Measurements from ENCODE around the gene MGLL. TPM values are rescaled to one million over a fixed set of nuclear protein-coding genes. Genes with fewer than 3 reads are reported as not detected.

Gene MGLL
- total RNA-seq, 1 donor from 2014 or later = 27.3 TPM

DNA sequence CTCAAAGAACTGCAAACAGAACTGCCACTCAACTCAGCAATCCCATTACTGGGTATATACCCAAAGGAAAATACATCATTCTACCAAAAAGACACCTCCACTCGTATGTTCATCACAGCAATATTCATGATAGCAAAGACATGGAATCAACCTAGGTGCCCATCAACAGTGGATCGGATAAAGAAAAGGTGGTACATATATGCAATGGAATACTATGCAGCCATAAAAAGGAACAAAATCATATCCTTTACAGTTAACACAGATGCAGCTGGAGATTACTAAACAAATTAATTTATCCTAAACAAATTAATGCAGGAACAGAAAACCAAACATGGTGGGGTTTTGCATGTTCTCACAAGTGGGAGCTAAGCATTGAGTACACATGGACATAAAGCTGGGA lies 27.3 kb downstream of the MGLL start:
- no peak overlapping the region for H3K4me3 ChIP-seq (ENCODE audit: insufficient read depth, low read depth, low read length)
- H3K36me3 ChIP-seq (ENCODE audit: insufficient read depth, low read length) = no peaks in the 10 kb centered on the region
- no peak overlapping the region for H3K9ac ChIP-seq (ENCODE audit: low read length)
- H3K9me3 ChIP-seq (ENCODE audit: insufficient read depth, low read depth, low read length) = no peaks in the 10 kb centered on the region
- H3K4me1 ChIP-seq (ENCODE audit: insufficient read depth, low read length) = peaks cover 50% of the 10 kb centered on the region
- H4K20me1 ChIP-seq (ENCODE audit: insufficient read depth, low read length) = no peaks in the 10 kb centered on the region
- DNase-seq (ENCODE audit: low read depth) (no peak), FAIRE-seq (no peak)
- Mint-ChIP-seq H3K36me3 (ENCODE audit: low read depth, unreplicated experiment) (peaks cover 9% of the 10 kb centered on the region), H3K4me1 (ENCODE audit: low read depth, unreplicated experiment) (peaks cover 44% of the 10 kb centered on the region), H3K4me3 (ENCODE audit: unreplicated experiment) (no peak overlapping the region), H3K27ac (ENCODE audit: unreplicated experiment) (no peak overlapping the region), H3K9me3 (ENCODE audit: unreplicated experiment) (no peaks in the 10 kb centered on the region), H3K27me3 (ENCODE audit: low read depth, unreplicated experiment) (no peaks in the 10 kb centered on the region)
- peaks cover 8% of the 10 kb centered on the region for H3K79me2 ChIP-seq (ENCODE audit: insufficient read depth, low read length)
- H2AFZ ChIP-seq (ENCODE audit: low read depth, low read length) = no peak overlapping the region
- H3K4me2 ChIP-seq (ENCODE audit: low read length) = no peak overlapping the region
- no peak overlapping the region for H3K27ac ChIP-seq (ENCODE audit: low read depth, low read length)
- no peak for TF ChIP-seq EZH2 (IDR thresholded peaks at IDR 0.05; ENCODE audit: insufficient read depth, low read length)
- TF ChIP-seq, protein P1, sequence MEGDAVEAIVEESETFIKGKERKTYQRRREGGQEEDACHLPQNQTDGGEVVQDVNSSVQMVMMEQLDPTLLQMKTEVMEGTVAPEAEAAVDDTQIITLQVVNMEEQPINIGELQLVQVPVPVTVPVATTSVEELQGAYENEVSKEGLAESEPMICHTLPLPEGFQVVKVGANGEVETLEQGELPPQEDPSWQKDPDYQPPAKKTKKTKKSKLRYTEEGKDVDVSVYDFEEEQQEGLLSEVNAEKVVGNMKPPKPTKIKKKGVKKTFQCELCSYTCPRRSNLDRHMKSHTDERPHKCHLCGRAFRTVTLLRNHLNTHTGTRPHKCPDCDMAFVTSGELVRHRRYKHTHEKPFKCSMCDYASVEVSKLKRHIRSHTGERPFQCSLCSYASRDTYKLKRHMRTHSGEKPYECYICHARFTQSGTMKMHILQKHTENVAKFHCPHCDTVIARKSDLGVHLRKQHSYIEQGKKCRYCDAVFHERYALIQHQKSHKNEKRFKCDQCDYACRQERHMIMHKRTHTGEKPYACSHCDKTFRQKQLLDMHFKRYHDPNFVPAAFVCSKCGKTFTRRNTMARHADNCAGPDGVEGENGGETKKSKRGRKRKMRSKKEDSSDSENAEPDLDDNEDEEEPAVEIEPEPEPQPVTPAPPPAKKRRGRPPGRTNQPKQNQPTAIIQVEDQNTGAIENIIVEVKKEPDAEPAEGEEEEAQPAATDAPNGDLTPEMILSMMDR (IDR thresholded peaks at IDR 0.05; ENCODE audit: insufficient read depth, low read depth, low read length) = no peak
- no peaks in the 10 kb centered on the region for H3K27me3 ChIP-seq (ENCODE audit: insufficient read depth, low read length)

GRCh38 chr3:127794402-127794801 lies 27.9 kb downstream of the MGLL start:
- peaks cover 47% of the 10 kb centered on the region for H3K4me1 ChIP-seq (ENCODE audit: insufficient read depth, low read length)
- H3K4me2 ChIP-seq (ENCODE audit: low read length) = no peak overlapping the region
- FAIRE-seq = no peak
- no peak overlapping the region for H3K27ac ChIP-seq (ENCODE audit: low read depth, low read length)
- H4K20me1 ChIP-seq (ENCODE audit: insufficient read depth, low read length) = no peaks in the 10 kb centered on the region
- H3K27me3 ChIP-seq (ENCODE audit: insufficient read depth, low read length) = no peaks in the 10 kb centered on the region
- no peaks in the 10 kb centered on the region for H3K27me3 Mint-ChIP-seq (ENCODE audit: low read depth, unreplicated experiment)
- H3K9me3 ChIP-seq (ENCODE audit: insufficient read depth, low read depth, low read length) = no peaks in the 10 kb centered on the region
- H3K9me3 Mint-ChIP-seq (ENCODE audit: unreplicated experiment) = no peaks in the 10 kb centered on the region
- H3K79me2 ChIP-seq (ENCODE audit: insufficient read depth, low read length) = peaks cover 8% of the 10 kb centered on the region
- no peak overlapping the region for H3K4me3 ChIP-seq (ENCODE audit: insufficient read depth, low read depth, low read length)
- no peak overlapping the region for H2AFZ ChIP-seq (ENCODE audit: low read depth, low read length)
- H3K36me3 Mint-ChIP-seq (ENCODE audit: low read depth, unreplicated experiment) = peaks cover 9% of the 10 kb centered on the region
- no peaks in the 10 kb centered on the region for H3K36me3 ChIP-seq (ENCODE audit: insufficient read depth, low read length)
- H3K4me3 Mint-ChIP-seq (ENCODE audit: unreplicated experiment) = no peak overlapping the region
- no peak overlapping the region for H3K9ac ChIP-seq (ENCODE audit: low read length)
- no peak for DNase-seq (ENCODE audit: low read depth)
- TF ChIP-seq, protein P1 (IDR thresholded peaks at IDR 0.05; ENCODE audit: insufficient read depth, low read depth, low read length) = no peak
- no peak for TF ChIP-seq EZH2 (IDR thresholded peaks at IDR 0.05; ENCODE audit: insufficient read depth, low read length)
- H3K27ac Mint-ChIP-seq (ENCODE audit: unreplicated experiment) = no peak overlapping the region
- peaks cover 41% of the 10 kb centered on the region for H3K4me1 Mint-ChIP-seq (ENCODE audit: low read depth, unreplicated experiment)

GRCh38 chr3:127792541-127793292 lies 29.6 kb downstream of the MGLL start:
- TF ChIP-seq EZH2 (IDR thresholded peaks at IDR 0.05; ENCODE audit: insufficient read depth, low read length) = no peak
- TF ChIP-seq, protein P1 (IDR thresholded peaks at IDR 0.05; ENCODE audit: insufficient read depth, low read depth, low read length) = no peak
- Mint-ChIP-seq H3K4me3 (ENCODE audit: unreplicated experiment) (no peak overlapping the region), H3K4me1 (ENCODE audit: low read depth, unreplicated experiment) (peaks cover 36% of the 10 kb centered on the region), H3K36me3 (ENCODE audit: low read depth, unreplicated experiment) (peaks cover 8% of the 10 kb centered on the region), H3K27me3 (ENCODE audit: low read depth, unreplicated experiment) (no peaks in the 10 kb centered on the region), H3K9me3 (ENCODE audit: unreplicated experiment) (no peaks in the 10 kb centered on the region), H3K27ac (ENCODE audit: unreplicated experiment) (peak overlapping the region; percentile 55)
- H3K79me2 ChIP-seq (ENCODE audit: insufficient read depth, low read length) = no peaks in the 10 kb centered on the region
- DNase-seq (ENCODE audit: low read depth) = peak; percentile 87
- H3K4me3 ChIP-seq (ENCODE audit: insufficient read depth, low read depth, low read length) = no peak overlapping the region
- H3K27ac ChIP-seq (ENCODE audit: low read depth, low read length) = peak overlapping the region; percentile 75
- H3K4me1 ChIP-seq (ENCODE audit: insufficient read depth, low read length) = peaks cover 35% of the 10 kb centered on the region
- H3K4me2 ChIP-seq (ENCODE audit: low read length) = peak overlapping the region; percentile 26
- H4K20me1 ChIP-seq (ENCODE audit: insufficient read depth, low read length) = no peaks in the 10 kb centered on the region
- H3K36me3 ChIP-seq (ENCODE audit: insufficient read depth, low read length) = no peaks in the 10 kb centered on the region
- no peaks in the 10 kb centered on the region for H3K27me3 ChIP-seq (ENCODE audit: insufficient read depth, low read length)
- FAIRE-seq = peak; percentile 69
- peak overlapping the region; percentile 25 for H3K9ac ChIP-seq (ENCODE audit: low read length)
- no peak overlapping the region for H2AFZ ChIP-seq (ENCODE audit: low read depth, low read length)
- no peaks in the 10 kb centered on the region for H3K9me3 ChIP-seq (ENCODE audit: insufficient read depth, low read depth, low read length)
